Sigmoid colon (tissue), 7 donors: ENCODE data around the gene OVCA2. TPM values are rescaled to one million over a fixed set of nuclear protein-coding genes. Genes with fewer than 3 reads are reported as not detected.

Experiments
- DNase-seq: peaks from one replicate; pipeline ENCODE4 v3.0.0-alpha.2; 2019
- H3K27ac ChIP-seq, 4 donors: fragments of 200-600 bp; sonication (generic); one replicate each; pipeline ENCODE4 v1.5.1; 2016 to 2019; ENCODE audit warnings: mild to moderate bottlenecking in 1 of 4
- H3K27me3 ChIP-seq, 3 donors: fragments of 200-600 bp; sonication (generic); one replicate each; pipeline ENCODE4 v1.5.1; 2019; ENCODE audit warnings: mild to moderate bottlenecking in 1 of 3
- H3K36me3 ChIP-seq, 4 donors: fragments of 200-600 bp; sonication (generic); one replicate each; pipeline ENCODE4 v1.5.1; 2016 to 2019
- H3K4me1 ChIP-seq, 4 donors: fragments of 200-600 bp; sonication (generic); one replicate each; pipeline ENCODE4 v1.5.1; 2017 to 2019
- H3K4me3 ChIP-seq, 4 donors: fragments of 200-600 bp; sonication (generic); one replicate each; pipeline ENCODE4 v1.5.1; 2017 to 2019; ENCODE audit warnings: mild to moderate bottlenecking in 2 of 4, moderate library complexity in 1 of 4
- H3K9me3 ChIP-seq, 4 donors: fragments of 200-600 bp in 3 of 4; sonication (generic) in 3 of 4; one replicate each; pipeline versions ENCODE4 v1.5.1 to v1.6.1; 2013 to 2019
- EP300 ChIP-seq, 4 donors: sonication (generic); formaldehyde crosslinking; IDR thresholded peaks; one replicate each; pipeline ENCODE4 v1.6.1; 2017; ENCODE audit warnings: antibody characterized with exemption in 4 of 4
- POLR2A ChIP-seq, 2 donors: fragments of 450-650 bp; IDR thresholded peaks; one replicate each; pipeline ENCODE4 v1.6.1; 2016; ENCODE audit warnings: antibody characterized with exemption in 2 of 2, mild to moderate bottlenecking in 2 of 2, moderate library complexity in 2 of 2
- POLR2AphosphoS5 ChIP-seq, 4 donors: sonication (generic); formaldehyde crosslinking; IDR thresholded peaks; one replicate each; pipeline ENCODE4 v1.6.1; 2017; ENCODE audit warnings: antibody characterized with exemption in 4 of 4
- WGBS, 2 donors: extraction: QIAGEN DNeasy Blood & Tissue Kit; methylation state at CpG; one replicate each; pipeline ENCODE4 v1.1.7; 2013; 5-methylcytosine and 5-hydroxymethylcytosine counted together
- intact Hi-C: fragments of 100-400 bp; cut with DNase I; formaldehyde crosslinking; loops from one replicate; pipeline ENCODE4 v1.15.1; 2023
- polyA plus RNA-seq, 3 donors: library from polyadenylated mRNA; stranded (reverse); fragments of 200-250 nt; gene quantifications; one replicate each; pipeline ENCODE4 v1.2.3, GENCODE V29; 2013
- total RNA-seq, 4 donors: library from RNA; depleted of rRNA; stranded (reverse); fragments of >200 nt; gene quantifications; one replicate each; pipeline ENCODE4 v1.1.0, GENCODE V29; 2016
- TF ChIP-seq, protein P1 (sequence below), 4 experiments: fragments of 450-650 bp in 3 of 4; fragments of 200-600 bp in 1 of 4; IDR thresholded peaks; one replicate each; pipeline ENCODE4 v1.5.1; 2016 to 2019; ENCODE audit warnings: antibody characterized with exemption in 4 of 4, mild to moderate bottlenecking in 3 of 4, moderate library complexity in 2 of 4
- donor health status: healthy with polysubstance abuse.
- donor health status: Bipolar disorder and iron deficiency.
- donor health status: healthy.

OVCA2 gene
- total and polyA plus RNA-seq, 7 donors = 26.3 to 66.8 (median 43.0) TPM

DNA sequence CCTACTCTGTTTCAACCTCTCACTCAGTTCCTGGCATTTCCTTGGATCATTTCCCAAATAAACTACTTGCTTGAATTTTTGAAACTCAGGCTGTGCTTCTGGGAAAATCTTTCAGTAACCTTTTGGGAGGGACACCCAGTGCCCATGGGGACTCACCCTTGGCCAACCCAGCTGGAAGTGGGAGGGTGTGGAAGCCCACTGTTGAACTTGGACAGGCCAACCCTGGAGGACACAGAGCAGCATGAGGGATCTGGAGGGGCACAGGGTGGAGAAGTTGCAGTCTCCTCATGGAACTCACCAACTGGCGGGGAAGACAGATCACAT lies 27.9 kb upstream of the OVCA2 start:
- Histone ChIP-seq H3K27me3 (peaks cover 0 to 28% (median 0%) of the 10 kb centered on the region in 3 donors), H3K27ac (no peak overlapping the region), H3K36me3 (no peaks in the 10 kb centered on the region), H3K4me3 (no peak overlapping the region), H3K4me1 (no peaks in the 10 kb centered on the region), H3K9me3 (peaks cover 0 to 4% (median 0%) of the 10 kb centered on the region in 4 donors)
- intact Hi-C loops = no loop called here
- TF ChIP-seq, protein P1, sequence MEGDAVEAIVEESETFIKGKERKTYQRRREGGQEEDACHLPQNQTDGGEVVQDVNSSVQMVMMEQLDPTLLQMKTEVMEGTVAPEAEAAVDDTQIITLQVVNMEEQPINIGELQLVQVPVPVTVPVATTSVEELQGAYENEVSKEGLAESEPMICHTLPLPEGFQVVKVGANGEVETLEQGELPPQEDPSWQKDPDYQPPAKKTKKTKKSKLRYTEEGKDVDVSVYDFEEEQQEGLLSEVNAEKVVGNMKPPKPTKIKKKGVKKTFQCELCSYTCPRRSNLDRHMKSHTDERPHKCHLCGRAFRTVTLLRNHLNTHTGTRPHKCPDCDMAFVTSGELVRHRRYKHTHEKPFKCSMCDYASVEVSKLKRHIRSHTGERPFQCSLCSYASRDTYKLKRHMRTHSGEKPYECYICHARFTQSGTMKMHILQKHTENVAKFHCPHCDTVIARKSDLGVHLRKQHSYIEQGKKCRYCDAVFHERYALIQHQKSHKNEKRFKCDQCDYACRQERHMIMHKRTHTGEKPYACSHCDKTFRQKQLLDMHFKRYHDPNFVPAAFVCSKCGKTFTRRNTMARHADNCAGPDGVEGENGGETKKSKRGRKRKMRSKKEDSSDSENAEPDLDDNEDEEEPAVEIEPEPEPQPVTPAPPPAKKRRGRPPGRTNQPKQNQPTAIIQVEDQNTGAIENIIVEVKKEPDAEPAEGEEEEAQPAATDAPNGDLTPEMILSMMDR (IDR thresholded peaks at IDR 0.05) = no peak
- TF ChIP-seq EP300 (IDR thresholded peaks at IDR 0.05) = no peak
- TF ChIP-seq POLR2A (IDR thresholded peaks at IDR 0.05) = no peak
- TF ChIP-seq POLR2AphosphoS5 (IDR thresholded peaks at IDR 0.05) = no peak
- DNase-seq = no peak
- 98 to 100% methylated on average over 1 of the region's 1 CpG for WGBS, 2 donors

DNA sequence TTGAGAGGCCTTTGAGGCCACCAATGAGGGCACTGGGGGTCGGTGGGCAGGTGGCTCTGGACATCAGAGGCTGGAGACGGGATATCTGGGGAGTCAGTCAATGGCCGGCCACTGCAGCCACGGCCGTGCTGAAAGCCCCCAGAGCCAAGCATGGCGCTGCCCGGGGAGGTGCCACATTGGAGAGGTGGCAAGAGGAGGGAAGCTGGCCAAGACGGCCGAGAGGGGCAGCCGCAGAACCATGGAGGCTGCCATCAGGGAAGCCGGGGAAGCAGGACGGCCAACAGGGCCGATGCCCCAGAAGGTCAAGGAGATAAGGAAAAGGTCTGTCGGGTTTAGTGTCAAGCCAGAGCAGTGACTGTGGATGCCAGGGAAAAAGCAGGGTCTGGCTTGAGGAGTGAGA lies 26.5 kb upstream of the OVCA2 start:
- Histone ChIP-seq H3K36me3 (no peaks in the 10 kb centered on the region), H3K27me3 (peaks cover 0 to 28% (median 0%) of the 10 kb centered on the region in 3 donors), H3K4me3 (no peak overlapping the region), H3K9me3 (peaks cover 0 to 4% (median 0%) of the 10 kb centered on the region in 4 donors), H3K4me1 (no peaks in the 10 kb centered on the region), H3K27ac (no peak overlapping the region)
- WGBS, 2 donors = 86 to 91% methylated on average over 14 of the region's 14 CpGs
- intact Hi-C loops = no loop called here
- TF ChIP-seq POLR2AphosphoS5 (IDR thresholded peaks at IDR 0.05) = no peak
- TF ChIP-seq, protein P1 (IDR thresholded peaks at IDR 0.05) = no peak
- no peak for TF ChIP-seq POLR2A (IDR thresholded peaks at IDR 0.05)
- no peak for TF ChIP-seq EP300 (IDR thresholded peaks at IDR 0.05)
- no peak for DNase-seq

DNA sequence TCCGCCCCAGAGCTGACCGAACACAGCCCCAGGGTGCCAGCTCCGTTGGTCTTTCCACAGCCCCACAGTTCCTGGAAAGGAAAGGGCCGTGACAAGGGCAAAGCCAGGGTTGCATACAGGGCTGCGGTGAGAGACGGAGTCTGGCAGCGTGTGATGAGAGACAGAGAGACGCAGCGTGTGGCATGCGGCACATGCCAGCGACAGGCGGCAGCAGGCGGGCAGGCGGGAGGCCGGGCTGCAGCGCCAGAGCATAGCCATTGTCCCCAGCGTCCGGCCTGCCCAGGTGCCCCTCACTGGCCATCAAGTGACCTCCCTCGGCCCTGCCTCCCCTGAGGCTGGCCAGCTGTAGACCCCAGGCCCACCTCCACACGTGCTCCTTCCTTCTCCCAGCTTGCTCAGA lies 25.3 kb upstream of the OVCA2 start:
- Histone ChIP-seq H3K4me1 (no peaks in the 10 kb centered on the region), H3K27ac (no peak overlapping the region), H3K27me3 (peaks cover 0 to 22% (median 0%) of the 10 kb centered on the region in 3 donors), H3K9me3 (peaks cover 0 to 4% (median 0%) of the 10 kb centered on the region in 4 donors), H3K4me3 (no peak overlapping the region), H3K36me3 (no peaks in the 10 kb centered on the region)
- intact Hi-C loops = no loop called here
- WGBS, 2 donors = 90 to 93% methylated on average over 20 of the region's 20 CpGs
- DNase-seq = no peak
- TF ChIP-seq, protein P1 (IDR thresholded peaks at IDR 0.05) = no peak
- TF ChIP-seq EP300 (IDR thresholded peaks at IDR 0.05) (no peak), POLR2A (IDR thresholded peaks at IDR 0.05) (no peak), POLR2AphosphoS5 (IDR thresholded peaks at IDR 0.05) (no peak)

DNA sequence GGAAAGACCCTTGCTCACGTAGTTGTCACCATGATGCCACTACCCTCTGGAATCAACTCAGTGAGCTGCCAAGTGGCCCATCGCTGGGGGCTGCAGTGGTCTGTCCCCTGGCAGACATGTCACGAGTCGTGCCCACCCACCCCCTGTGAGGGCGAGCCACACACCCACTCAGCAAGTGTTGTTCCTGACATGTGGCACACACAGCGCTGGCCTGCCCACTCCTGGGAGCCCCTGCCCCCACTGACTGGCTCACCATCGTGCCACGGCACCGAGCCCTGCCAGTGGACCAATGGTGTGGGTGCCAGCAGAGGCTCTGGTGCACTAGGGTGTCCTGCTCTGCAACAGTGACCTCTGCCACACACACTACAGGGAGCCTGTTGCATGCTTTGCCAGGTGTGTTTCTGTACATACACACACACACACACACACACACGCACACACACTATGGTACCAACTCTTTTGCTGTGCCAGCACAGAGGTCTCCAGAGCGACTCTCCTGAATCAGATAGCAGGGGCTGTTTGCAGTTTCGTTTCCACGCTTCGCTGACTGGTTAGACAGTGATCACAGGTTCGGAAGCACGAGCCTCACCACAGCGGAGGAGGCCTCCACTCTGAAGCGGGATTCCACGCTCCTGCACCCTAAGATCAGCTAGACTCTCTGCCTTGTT lies 24.4 kb upstream of the OVCA2 start:
- peaks cover 0 to 24% (median 0%) of the 10 kb centered on the region in 3 donors for H3K27me3 ChIP-seq
- DNase-seq = no peak
- intact Hi-C loops = no loop called here
- H3K27ac ChIP-seq = no peak overlapping the region
- no peak overlapping the region for H3K4me3 ChIP-seq
- no peaks in the 10 kb centered on the region for H3K4me1 ChIP-seq
- no peaks in the 10 kb centered on the region for H3K36me3 ChIP-seq
- no peak for TF ChIP-seq POLR2AphosphoS5 (IDR thresholded peaks at IDR 0.05)
- no peak for TF ChIP-seq EP300 (IDR thresholded peaks at IDR 0.05)
- no peak for TF ChIP-seq POLR2A (IDR thresholded peaks at IDR 0.05)
- TF ChIP-seq, protein P1 (IDR thresholded peaks at IDR 0.05) = no peak
- 84 to 85% methylated on average over 19 of the region's 19 CpGs for WGBS, 2 donors
- H3K9me3 ChIP-seq = peaks cover 0 to 4% (median 0%) of the 10 kb centered on the region in 4 donors
